ENCODE data around the gene G6PC1.

GRCh38 chr17:42920922-42921321 is 20.3 kb downstream of the G6PC1 start:
- TF ChIP-seq EZH2 (IDR thresholded peaks at IDR 0.05; ENCODE audit: borderline replicate concordance, low read depth, low read length, severe bottlenecking), result no peak
- no peak for TF ChIP-seq CTCF (IDR thresholded peaks at IDR 0.05; ENCODE audit: borderline replicate concordance, extremely low read depth, low read length, poor library complexity, severe bottlenecking)

Measured in DND-41 (cell line).